CD14-positive monocyte (primary cell): ENCODE results near the gene PINK1. TPM values are rescaled to one million over a fixed set of nuclear protein-coding genes. Genes with fewer than 3 reads are reported as not detected.

Experiments used
- DNase-seq, 3 donors: peaks; one replicate each; pipeline ENCODE4 v3.0.0-alpha.2; 2011 to 2022
- H2AFZ ChIP-seq: 2 replicates; pipeline ENCODE4 v1.6.0; 2012; ENCODE audit warnings: mild to moderate bottlenecking, low read depth, low read length, inconsistent platforms; ENCODE audit not compliant: insufficient read depth, poor library complexity, severe bottlenecking
- H3K27ac ChIP-seq, 2 donors: 1 replicate in 1 of 2; 2 replicates in 1 of 2; pipeline ENCODE4 v1.5.1; 2012 to 2013; ENCODE audit warnings: low read length in 2 of 2, control low read depth in 1 of 2, inconsistent platforms in 1 of 2, low read depth in 1 of 2, mild to moderate bottlenecking in 1 of 2
- H3K27me3 ChIP-seq, 2 donors: one replicate each; pipeline versions ENCODE4 v1.6.0 to v1.6.1; 2011 to 2013; ENCODE audit warnings: low read length in 2 of 2; ENCODE audit not compliant: control insufficient read depth in 2 of 2, insufficient read depth in 2 of 2
- H3K36me3 ChIP-seq, 2 donors: replicated peaks in 1 of 2; 1 replicate in 1 of 2; 2 replicates in 1 of 2; pipeline versions ENCODE4 v1.5.1 to v1.6.1; 2012 to 2013; ENCODE audit warnings: low read length in 2 of 2, control low read depth in 1 of 2, inconsistent platforms in 1 of 2, mild to moderate bottlenecking in 1 of 2; ENCODE audit not compliant: insufficient read depth in 2 of 2, control insufficient read depth in 1 of 2
- H3K4me1 ChIP-seq, 2 donors: 1 replicate in 1 of 2; 2 replicates in 1 of 2; pipeline versions ENCODE4 v1.5.1 to v1.6.1; 2012 to 2013; ENCODE audit warnings: low read length in 2 of 2, control low read depth in 1 of 2, inconsistent platforms in 1 of 2, mild to moderate bottlenecking in 1 of 2, moderate library complexity in 1 of 2; ENCODE audit not compliant: insufficient read depth in 2 of 2, control insufficient read depth in 1 of 2
- H3K4me2 ChIP-seq: replicated peaks from 2 replicates; pipeline ENCODE3; 2012; ENCODE audit warnings: low read length, moderate library complexity, mild to moderate bottlenecking; ENCODE audit not compliant: poor library complexity, severe bottlenecking; ENCODE audit errors: extremely low read depth
- H3K4me3 ChIP-seq, 3 experiments: fragments of 200-600 bp in 1 of 3; sonication (generic) in 1 of 3; replicated peaks in 1 of 3; 1 replicate in 2 of 3; 2 replicates in 1 of 3; pipeline ENCODE4 v1.5.1; 2011 to 2013; ENCODE audit warnings: low read length in 3 of 3, mild to moderate bottlenecking in 3 of 3, control low read depth in 2 of 3, low read depth in 2 of 3, inconsistent platforms in 1 of 3, moderate library complexity in 1 of 3
- H3K79me2 ChIP-seq: 2 replicates; pipeline ENCODE4 v1.6.0; 2012; ENCODE audit warnings: mild to moderate bottlenecking, control low read depth, inconsistent platforms, low read length, moderate library complexity; ENCODE audit not compliant: insufficient read depth
- H3K9ac ChIP-seq: 2 replicates; pipeline ENCODE4 v1.6.0; 2017; ENCODE audit warnings: low read length, mild to moderate bottlenecking; ENCODE audit not compliant: insufficient read depth, poor library complexity, severe bottlenecking
- H3K9me3 ChIP-seq, 2 donors: replicated peaks in 1 of 2; 1 replicate in 1 of 2; 2 replicates in 1 of 2; pipeline versions ENCODE4 v1.5.1 to v1.6.1; 2012 to 2013; ENCODE audit warnings: low read length in 2 of 2, control low read depth in 1 of 2; ENCODE audit not compliant: control insufficient read depth in 1 of 2, insufficient read depth in 1 of 2
- H4K20me1 ChIP-seq: 2 replicates; pipeline ENCODE4 v1.6.0; 2012; ENCODE audit warnings: mild to moderate bottlenecking, low read length, control low read depth, moderate library complexity; ENCODE audit not compliant: insufficient read depth
- H3K27ac Mint-ChIP-seq, 7 donors: one replicate each; pipeline ENCODE4 v1.8.0; 2020; ENCODE audit warnings: mild to moderate bottlenecking in 7 of 7, mixed read lengths in 7 of 7, moderate library complexity in 6 of 7, inconsistent platforms in 2 of 7
- H3K27me3 Mint-ChIP-seq, 3 donors: one replicate each; pipeline ENCODE4 v1.8.0; 2021 to 2022; ENCODE audit warnings: low read depth in 3 of 3, mild to moderate bottlenecking in 3 of 3, mixed read lengths in 3 of 3, moderate library complexity in 3 of 3, inconsistent platforms in 1 of 3
- H3K36me3 Mint-ChIP-seq, 2 donors: one replicate each; pipeline ENCODE4 v1.8.0; 2020; ENCODE audit warnings: mixed read lengths in 2 of 2, inconsistent platforms in 1 of 2, mild to moderate bottlenecking in 1 of 2
- H3K4me1 Mint-ChIP-seq: one replicate; pipeline ENCODE4 v1.8.0; 2020; ENCODE audit warnings: mild to moderate bottlenecking, mixed read lengths
- H3K4me3 Mint-ChIP-seq, 2 donors: one replicate each; pipeline ENCODE4 v1.8.0; 2020; ENCODE audit warnings: mild to moderate bottlenecking in 2 of 2, mixed read lengths in 2 of 2, moderate library complexity in 1 of 2
- H3K9me3 Mint-ChIP-seq, 7 donors: one replicate each; pipeline ENCODE4 v1.8.0; 2020 to 2022; ENCODE audit warnings: mixed read lengths in 7 of 7, mild to moderate bottlenecking in 6 of 7, moderate library complexity in 6 of 7, inconsistent platforms in 2 of 7
- CTCF ChIP-seq: fragments of 200-600 bp; IDR thresholded peaks from one replicate; pipeline ENCODE4 v1.8.0; 2022; ENCODE audit warnings: antibody characterized with exemption, mild to moderate bottlenecking
- WGBS: methylation state at CpG from one replicate; pipeline ENCODE4 v1.1.5; 2013; ENCODE audit warnings: missing lambda C conversion rate; ENCODE audit not compliant: insufficient coverage; 5-methylcytosine and 5-hydroxymethylcytosine counted together
- intact Hi-C, 2 donors: fragments of 100-400 bp; cut with micrococcal nuclease; formaldehyde crosslinking; loops; one replicate each; pipeline versions ENCODE4 v1.15.0 to v1.15.1; 2023
- polyA plus RNA-seq, 3 donors: library from polyadenylated mRNA; depleted of rRNA in 1 of 3; unstranded in 2 of 3; stranded (reverse) in 1 of 3; fragments of 300-500 nt in 2 of 3; fragments of >200 nt in 1 of 3; fragmentation: Illumina TruSeq in 2 of 3; gene quantifications; 1 replicate in 2 of 3; 2 replicates in 1 of 3; pipeline ENCODE4 v1.2.3, GENCODE V29; 2012 to 2021

Gene PINK1
- polyA plus RNA-seq, 3 donors = 21.6 to 32.7 (median 24.0) TPM

- H3K4me1 Mint-ChIP-seq = peaks cover 4% of the 10 kb centered on the region
- Histone ChIP-seq H3K4me3 (no peak overlapping the region), H3K27me3 (no peaks in the 10 kb centered on the region), H3K9ac (no peak overlapping the region), H4K20me1 (peaks cover 4% of the 10 kb centered on the region), H3K9me3 (peaks cover 0 to 6% of the 10 kb centered on the region in 2 donors), H3K4me1 (no peaks in the 10 kb centered on the region), H3K79me2 (no peaks in the 10 kb centered on the region), H3K36me3 (peaks cover 4 to 6% of the 10 kb centered on the region in 2 donors), H2AFZ (no peak overlapping the region), H3K27ac (no peak overlapping the region), H3K4me2 (no peak overlapping the region)
- H3K36me3 Mint-ChIP-seq = peaks cover 8 to 9% of the 10 kb centered on the region in 2 donors
- no CpG with 5 or more reads among the region's 1 CpG for WGBS
- no peak for DNase-seq
- TF ChIP-seq CTCF = no peak
- no peak overlapping the region for H3K4me3 Mint-ChIP-seq
- intact Hi-C loops = no loop called here
- H3K27ac Mint-ChIP-seq = no peak overlapping the region
- peaks cover 0 to 3% (median 0%) of the 10 kb centered on the region in 3 donors for H3K27me3 Mint-ChIP-seq
- peaks cover 8 to 37% (median 15%) of the 10 kb centered on the region in 7 donors for H3K9me3 Mint-ChIP-seq
These were observed 8.5 kb upstream of the PINK1 start for GRCh38 chr1:20624709-20625108.

- no peaks in the 10 kb centered on the region for H3K36me3 ChIP-seq
- Mint-ChIP-seq H3K27me3 (peaks cover 0 to 5% (median 0%) of the 10 kb centered on the region in 3 donors), H3K9me3 (peaks cover 8 to 39% (median 15%) of the 10 kb centered on the region in 7 donors), H3K36me3 (peaks cover 4% of the 10 kb centered on the region in 2 donors), H3K4me3 (no peak overlapping the region), H3K27ac (peak overlapping the region in 2 of 7 donors; percentile 19 to 50), H3K4me1 (peaks cover 4% of the 10 kb centered on the region)
- DNase-seq = no peak
- no peak overlapping the region for H3K9ac ChIP-seq
- H3K4me2 ChIP-seq = no peak overlapping the region
- H3K79me2 ChIP-seq = no peaks in the 10 kb centered on the region
- H3K9me3 ChIP-seq = peaks cover 0 to 6% of the 10 kb centered on the region in 2 donors
- H4K20me1 ChIP-seq = no peaks in the 10 kb centered on the region
- intact Hi-C loops = no loop called here
- no peak overlapping the region for H3K27ac ChIP-seq
- no peaks in the 10 kb centered on the region for H3K27me3 ChIP-seq
- no peak overlapping the region for H2AFZ ChIP-seq
- H3K4me1 ChIP-seq = no peaks in the 10 kb centered on the region
- no peak for TF ChIP-seq CTCF
- H3K4me3 ChIP-seq = no peak overlapping the region
- WGBS = 100% methylated on average over 2 of the region's 3 CpGs
These were observed 7.8 kb upstream of the PINK1 start for GRCh38 chr1:20625176-20626097.
